MM.1S (cell line): ENCODE measurements around the gene PRR35.

Source experiments
- DNase-seq: peaks from one replicate; pipeline ENCODE4 v3.0.0-alpha.2; 2015
- H2AFZ ChIP-seq: fragments of 300-600 bp; sonication (generic); 2 replicates; pipeline ENCODE4 v1.6.0; 2016; ENCODE audit warnings: antibody characterized with exemption, low read length
- H3F3A ChIP-seq: fragments of 300-600 bp; sonication (generic); 2 replicates; pipeline ENCODE4 v1.6.1; 2016; ENCODE audit warnings: mild to moderate bottlenecking, antibody characterized with exemption, low read length, moderate library complexity, mixed read lengths; ENCODE audit not compliant: insufficient read depth
- H3K27ac ChIP-seq: fragments of 300-600 bp; sonication (generic); 2 replicates; pipeline ENCODE4 v1.5.1; 2016; ENCODE audit warnings: mild to moderate bottlenecking, low read length
- H3K27me3 ChIP-seq: fragments of 300-600 bp; sonication (generic); replicated peaks from 2 replicates; pipeline ENCODE4 v1.6.0; 2016; ENCODE audit warnings: low read length; ENCODE audit not compliant: insufficient read depth
- H3K36me3 ChIP-seq: fragments of 300-600 bp; sonication (generic); replicated peaks from 2 replicates; pipeline ENCODE4 v1.6.1; 2016; ENCODE audit warnings: mild to moderate bottlenecking, low read length, mixed read lengths; ENCODE audit not compliant: insufficient read depth
- H3K4me1 ChIP-seq: fragments of 300-600 bp; sonication (generic); 2 replicates; pipeline ENCODE4 v1.6.1; 2016; ENCODE audit warnings: low read length, mixed read lengths
- H3K4me2 ChIP-seq: fragments of 300-600 bp; sonication (generic); 2 replicates; pipeline ENCODE4 v1.6.0; 2016; ENCODE audit warnings: low read depth, low read length
- H3K4me3 ChIP-seq: fragments of 300-600 bp; sonication (generic); 2 replicates; pipeline ENCODE4 v1.5.1; 2016; ENCODE audit warnings: low read length, mixed read lengths
- H3K79me2 ChIP-seq: fragments of 300-600 bp; sonication (generic); 2 replicates; pipeline ENCODE4 v1.6.1; 2016; ENCODE audit warnings: mixed run types, low read length, mixed read lengths
- H3K9ac ChIP-seq: fragments of 300-600 bp; sonication (generic); 2 replicates; pipeline ENCODE4 v1.6.1; 2016; ENCODE audit warnings: low read length, mixed read lengths
- H3K9me2 ChIP-seq: fragments of 300-600 bp; sonication (generic); replicated peaks from 2 replicates; pipeline ENCODE4 v1.6.1; 2016; ENCODE audit warnings: mild to moderate bottlenecking, low read length, mixed read lengths; ENCODE audit not compliant: insufficient read depth
- H3K9me3 ChIP-seq: fragments of 300-600 bp; sonication (generic); replicated peaks from 2 replicates; pipeline ENCODE4 v1.6.1; 2016; ENCODE audit warnings: mild to moderate bottlenecking, low read length, mixed read lengths; ENCODE audit not compliant: insufficient read depth
- H4K20me1 ChIP-seq: fragments of 300-600 bp; sonication (generic); 2 replicates; pipeline ENCODE4 v1.6.1; 2016; ENCODE audit warnings: mild to moderate bottlenecking, low read length, moderate library complexity, mixed read lengths; ENCODE audit not compliant: insufficient read depth
- EZH2 ChIP-seq: fragments of 300-600 bp; sonication (generic); optimal IDR thresholded peaks from 2 replicates; pipeline ENCODE3; 2017; ENCODE audit warnings: low read depth, mild to moderate bottlenecking, antibody characterized with exemption, low read length, mixed read lengths
- EZH2phosphoT487 ChIP-seq: fragments of 300-600 bp; sonication (generic); IDR thresholded peaks from 2 replicates; pipeline ENCODE4 v1.6.1; 2018; ENCODE audit warnings: antibody characterized with exemption, low read length
- TF ChIP-seq, protein P1 (sequence below): fragments of 300-600 bp; sonication (generic); IDR thresholded peaks from 2 replicates; pipeline ENCODE4 v1.5.1; 2016; ENCODE audit warnings: antibody characterized with exemption, low read length, mixed read lengths

The PRR35 gene

DNA sequence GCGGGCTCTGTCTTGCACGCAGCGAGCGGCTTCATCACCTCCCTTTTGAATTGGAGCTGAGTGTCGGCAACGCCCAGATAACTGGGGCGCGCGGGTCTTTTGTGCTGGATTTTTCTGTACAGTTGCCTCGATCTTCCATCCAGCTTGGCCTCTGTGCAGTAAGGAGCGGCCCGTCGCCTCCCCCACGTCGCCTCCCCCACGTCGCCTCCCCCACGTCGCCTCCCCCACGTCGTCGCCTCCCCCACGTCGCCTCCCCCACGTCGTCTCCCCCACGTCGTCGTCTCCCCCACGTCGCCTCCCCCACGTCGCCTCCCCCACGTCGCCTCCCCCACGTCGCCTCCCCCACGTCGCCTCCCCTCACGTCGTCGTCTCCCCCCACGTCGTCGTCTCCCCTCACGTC lies 15.7 kb upstream of the PRR35 start:
- H3K9me2 ChIP-seq: no peaks in the 10 kb centered on the region
- no peak for TF ChIP-seq EZH2phosphoT487
- TF ChIP-seq, protein P1, sequence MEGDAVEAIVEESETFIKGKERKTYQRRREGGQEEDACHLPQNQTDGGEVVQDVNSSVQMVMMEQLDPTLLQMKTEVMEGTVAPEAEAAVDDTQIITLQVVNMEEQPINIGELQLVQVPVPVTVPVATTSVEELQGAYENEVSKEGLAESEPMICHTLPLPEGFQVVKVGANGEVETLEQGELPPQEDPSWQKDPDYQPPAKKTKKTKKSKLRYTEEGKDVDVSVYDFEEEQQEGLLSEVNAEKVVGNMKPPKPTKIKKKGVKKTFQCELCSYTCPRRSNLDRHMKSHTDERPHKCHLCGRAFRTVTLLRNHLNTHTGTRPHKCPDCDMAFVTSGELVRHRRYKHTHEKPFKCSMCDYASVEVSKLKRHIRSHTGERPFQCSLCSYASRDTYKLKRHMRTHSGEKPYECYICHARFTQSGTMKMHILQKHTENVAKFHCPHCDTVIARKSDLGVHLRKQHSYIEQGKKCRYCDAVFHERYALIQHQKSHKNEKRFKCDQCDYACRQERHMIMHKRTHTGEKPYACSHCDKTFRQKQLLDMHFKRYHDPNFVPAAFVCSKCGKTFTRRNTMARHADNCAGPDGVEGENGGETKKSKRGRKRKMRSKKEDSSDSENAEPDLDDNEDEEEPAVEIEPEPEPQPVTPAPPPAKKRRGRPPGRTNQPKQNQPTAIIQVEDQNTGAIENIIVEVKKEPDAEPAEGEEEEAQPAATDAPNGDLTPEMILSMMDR: no peak
- no peak for TF ChIP-seq EZH2
- H3K4me2 ChIP-seq: no peak overlapping the region
- no peaks in the 10 kb centered on the region for H3K4me1 ChIP-seq
- H3K9ac ChIP-seq: no peak overlapping the region
- no peak overlapping the region for H2AFZ ChIP-seq
- H3K27me3 ChIP-seq: no peaks in the 10 kb centered on the region
- H3K27ac ChIP-seq: no peak overlapping the region
- no peaks in the 10 kb centered on the region for H3K9me3 ChIP-seq
- no peaks in the 10 kb centered on the region for H3K36me3 ChIP-seq
- H4K20me1 ChIP-seq: no peaks in the 10 kb centered on the region
- no peak overlapping the region for H3K4me3 ChIP-seq
- H3F3A ChIP-seq: no peaks in the 10 kb centered on the region
- DNase-seq: no peak
- peaks cover 55% of the 10 kb centered on the region for H3K79me2 ChIP-seq

DNA sequence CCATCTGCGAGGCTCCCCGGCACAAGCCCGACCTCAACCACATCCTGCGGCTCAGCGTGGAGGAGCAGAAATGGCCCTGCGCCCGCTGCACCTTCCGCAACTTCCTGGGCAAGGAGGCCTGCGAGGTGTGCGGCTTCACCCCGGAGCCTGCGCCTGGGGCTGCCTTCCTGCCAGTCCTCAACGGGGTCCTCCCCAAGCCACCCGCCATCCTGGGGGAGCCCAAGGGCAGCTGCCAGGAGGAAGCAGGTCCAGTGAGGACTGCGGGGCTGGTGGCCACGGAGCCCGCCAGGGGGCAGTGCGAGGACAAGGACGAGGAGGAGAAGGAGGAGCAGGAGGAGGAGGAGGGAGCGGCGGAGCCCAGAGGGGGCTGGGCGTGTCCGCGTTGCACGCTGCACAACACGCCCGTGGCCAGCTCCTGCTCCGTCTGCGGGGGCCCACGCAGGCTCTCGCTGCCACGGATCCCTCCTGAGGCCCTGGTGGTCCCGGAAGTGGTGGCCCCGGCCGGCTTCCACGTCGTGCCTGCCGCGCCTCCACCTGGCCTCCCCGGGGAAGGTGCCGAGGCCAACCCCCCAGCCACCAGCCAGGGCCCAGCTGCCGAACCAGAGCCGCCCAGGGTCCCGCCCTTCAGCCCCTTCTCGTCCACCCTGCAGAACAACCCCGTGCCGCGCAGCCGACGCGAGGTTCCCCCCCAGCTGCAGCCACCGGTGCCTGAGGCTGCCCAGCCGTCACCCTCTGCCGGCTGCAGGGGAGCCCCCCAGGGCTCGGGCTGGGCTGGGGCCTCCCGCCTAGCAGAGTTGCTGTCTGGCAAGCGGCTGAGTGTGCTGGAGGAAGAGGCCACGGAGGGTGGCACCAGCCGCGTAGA lies 13.1 kb upstream of the PRR35 start:
- H3K27ac ChIP-seq: no peak overlapping the region
- no peak overlapping the region for H2AFZ ChIP-seq
- H3K9me3 ChIP-seq: no peaks in the 10 kb centered on the region
- H3K9ac ChIP-seq: no peak overlapping the region
- no peaks in the 10 kb centered on the region for H3K4me1 ChIP-seq
- H4K20me1 ChIP-seq: no peaks in the 10 kb centered on the region
- no peak for DNase-seq
- H3K36me3 ChIP-seq: no peaks in the 10 kb centered on the region
- H3K4me2 ChIP-seq: no peak overlapping the region
- no peak for TF ChIP-seq EZH2
- peaks cover 31% of the 10 kb centered on the region for H3K79me2 ChIP-seq
- no peaks in the 10 kb centered on the region for H3K9me2 ChIP-seq
- no peaks in the 10 kb centered on the region for H3K27me3 ChIP-seq
- H3K4me3 ChIP-seq: no peak overlapping the region
- H3F3A ChIP-seq: no peaks in the 10 kb centered on the region

DNA sequence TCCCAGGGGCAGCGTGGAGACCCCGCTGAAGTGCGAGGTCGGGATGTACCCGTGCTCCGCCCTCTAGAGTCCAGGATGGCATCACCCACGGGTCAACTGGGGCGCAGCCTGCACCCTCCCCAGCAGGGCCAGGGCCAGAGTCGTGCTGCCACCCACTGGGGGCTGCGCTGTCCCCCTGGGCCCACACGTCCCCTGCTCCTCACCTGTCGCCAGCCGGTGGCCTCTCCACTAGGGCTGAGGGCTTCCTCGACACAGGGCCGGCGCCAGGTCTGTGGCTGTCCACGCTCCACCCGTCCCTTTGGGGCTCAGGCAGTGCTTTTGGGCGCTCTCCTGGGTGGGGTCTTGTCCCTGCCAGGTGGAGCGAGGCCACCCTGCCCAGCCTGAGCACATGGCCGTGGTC lies 11.6 kb upstream of the PRR35 start:
- DNase-seq: no peak
- Histone ChIP-seq H4K20me1 (no peaks in the 10 kb centered on the region), H3K9me3 (no peaks in the 10 kb centered on the region), H3K4me2 (no peak overlapping the region), H2AFZ (no peak overlapping the region), H3K27ac (no peak overlapping the region), H3K36me3 (no peaks in the 10 kb centered on the region), H3K4me1 (no peaks in the 10 kb centered on the region), H3K9me2 (no peaks in the 10 kb centered on the region), H3K79me2 (peaks cover 18% of the 10 kb centered on the region), H3K9ac (no peak overlapping the region), H3F3A (no peaks in the 10 kb centered on the region), H3K4me3 (no peak overlapping the region), H3K27me3 (no peaks in the 10 kb centered on the region)
- no peak for TF ChIP-seq EZH2
- TF ChIP-seq, protein P1: no peak
- no peak for TF ChIP-seq EZH2phosphoT487

DNA sequence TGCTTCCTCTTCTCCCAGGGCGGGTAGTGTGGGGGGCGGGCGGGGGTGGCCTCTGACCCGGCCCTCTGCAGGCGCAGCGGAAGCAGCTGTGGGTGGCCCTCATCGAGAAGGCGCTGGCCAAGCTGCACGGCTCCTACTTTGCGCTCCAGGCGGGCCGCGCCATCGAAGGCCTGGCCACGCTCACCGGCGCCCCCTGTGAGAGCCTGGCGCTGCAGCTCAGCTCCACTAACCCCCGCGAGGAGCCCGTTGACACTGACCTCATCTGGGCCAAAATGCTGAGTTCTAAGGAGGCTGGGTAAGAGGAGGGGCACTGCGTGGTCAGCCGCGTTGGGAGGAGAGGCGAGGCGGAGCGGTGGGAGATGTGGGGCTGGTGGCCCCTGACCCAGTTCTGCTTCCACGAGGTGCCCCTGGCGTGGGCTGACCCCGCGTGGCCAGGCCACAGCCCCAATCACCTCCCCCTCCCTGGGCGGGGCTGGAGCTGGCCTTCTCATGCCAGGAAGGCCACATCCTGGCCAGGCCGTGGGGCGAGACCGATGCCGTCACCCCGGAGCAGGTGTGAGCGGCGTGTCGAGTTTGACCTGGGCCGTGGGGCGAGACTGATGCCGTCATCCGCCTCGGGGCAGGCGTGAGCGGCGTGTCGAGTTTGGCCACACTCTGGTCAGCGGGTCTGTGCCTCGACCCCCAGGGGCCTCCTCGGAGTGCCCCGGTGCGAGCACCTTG lies 10.5 kb upstream of the PRR35 start:
- H3K36me3 ChIP-seq: no peaks in the 10 kb centered on the region
- no peak for TF ChIP-seq EZH2phosphoT487
- TF ChIP-seq EZH2: no peak
- TF ChIP-seq, protein P1: no peak
- no peak overlapping the region for H3K9ac ChIP-seq
- H2AFZ ChIP-seq: no peak overlapping the region
- H4K20me1 ChIP-seq: no peaks in the 10 kb centered on the region
- no peaks in the 10 kb centered on the region for H3K9me2 ChIP-seq
- H3K4me1 ChIP-seq: no peaks in the 10 kb centered on the region
- DNase-seq: no peak
- no peaks in the 10 kb centered on the region for H3F3A ChIP-seq
- H3K9me3 ChIP-seq: no peaks in the 10 kb centered on the region
- H3K79me2 ChIP-seq: peaks cover 10% of the 10 kb centered on the region; the same call in 1 of the 2 replicates
- no peak overlapping the region for H3K4me3 ChIP-seq
- no peaks in the 10 kb centered on the region for H3K27me3 ChIP-seq
- H3K27ac ChIP-seq: no peak overlapping the region
- no peak overlapping the region for H3K4me2 ChIP-seq
